Activated CD8-positive, alpha-beta memory T cell treated with anti-CD3 and anti-CD28 coated beads, Interleukin-2, amount 10 ng/mL, durations not matched to agents 7 days and 5 days (primary cell): ENCODE results near the gene RAI2. TPM values are rescaled to one million over a fixed set of nuclear protein-coding genes. Genes with fewer than 3 reads are reported as not detected.
A peak's percentile ranks its signal among the peaks of the same experiment; 100 is the strongest.
"Not testable (repeated sequence)": the region's sequence is repeated elsewhere in the genome, so short reads cannot be mapped to it uniquely, and the experiment has no call there.

Experiments
- ATAC-seq: fragments of 150-1000 bp; cut with Tn5 transposase; one replicate; pipeline ENCODE4 v1.10.0; 2021; ENCODE audit warnings: moderate library complexity
- CTCF ChIA-PET: fragments of 350-600 bp; sonication (Branson Sonifier 250); formaldehyde crosslinking; loops from one replicate; lab custom pipeline; 2021; ENCODE audit warnings: antibody characterized with exemption; lab: Charles Lee
- DNase-seq: peaks from one replicate; pipeline ENCODE4 v3.0.0-alpha.2; 2020
- H3K27ac Mint-ChIP-seq: one replicate; pipeline ENCODE4 v1.8.0; 2021; ENCODE audit warnings: mild to moderate bottlenecking, mixed read lengths
- H3K27me3 Mint-ChIP-seq: one replicate; pipeline ENCODE4 v1.8.0; 2021; ENCODE audit warnings: mixed read lengths
- H3K36me3 Mint-ChIP-seq: one replicate; pipeline ENCODE4 v1.8.0; 2021; ENCODE audit warnings: mild to moderate bottlenecking, mixed read lengths
- H3K4me1 Mint-ChIP-seq: one replicate; pipeline ENCODE4 v1.8.0; 2021; ENCODE audit warnings: mixed read lengths
- H3K4me3 Mint-ChIP-seq: one replicate; pipeline ENCODE4 v1.8.0; 2021; ENCODE audit warnings: mild to moderate bottlenecking, moderate library complexity, mixed read lengths
- H3K9me3 Mint-ChIP-seq: one replicate; pipeline ENCODE4 v1.8.0; 2022; ENCODE audit warnings: low read depth, mixed read lengths
- total RNA-seq, 2 experiments: library from RNA; stranded (reverse); gene quantifications; one replicate each; pipeline ENCODE4 v1.2.3, GENCODE V29; 2021

RAI2 gene
- total RNA-seq, 2 experiments from 2014 or later = 0.33 TPM; not detected in 1

DNA sequence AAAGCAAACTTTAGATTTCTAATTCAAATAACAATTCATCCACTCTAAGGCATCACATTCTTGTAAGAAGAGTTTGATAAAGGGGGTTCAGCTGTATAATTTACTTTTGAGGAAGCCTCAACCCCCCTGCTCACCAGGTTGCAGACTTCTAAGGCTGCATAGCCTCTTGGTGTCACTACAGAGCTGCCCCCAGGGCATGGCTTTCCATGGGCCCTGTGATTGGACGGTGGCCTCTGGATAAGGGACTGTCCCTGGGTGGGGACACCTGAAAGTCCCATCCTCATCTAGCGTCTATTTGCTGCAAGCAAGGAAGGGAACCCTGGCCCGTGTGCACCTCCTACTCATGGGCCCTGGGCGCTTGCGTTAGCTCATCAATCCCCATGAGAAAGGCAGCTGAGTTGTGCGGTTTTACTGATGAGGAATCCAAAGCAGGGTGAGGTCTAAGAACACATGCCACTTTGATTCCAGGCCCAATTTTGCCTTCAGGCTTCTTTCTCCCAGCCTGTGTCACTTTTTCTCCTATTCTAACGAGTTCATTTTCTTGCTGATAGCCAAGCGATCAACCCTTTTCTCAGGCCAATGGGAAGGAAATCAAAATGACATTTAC, 72.0 kb downstream of the RAI2 start:
- Mint-ChIP-seq H3K4me3 (no peak overlapping the region), H3K9me3 (no peaks in the 10 kb centered on the region), H3K27ac (no peak overlapping the region), H3K36me3 (no peaks in the 10 kb centered on the region), H3K27me3 (no peaks in the 10 kb centered on the region), H3K4me1 (no peaks in the 10 kb centered on the region)
- DNase-seq (no peak), ATAC-seq (no peak)
- CTCF ChIA-PET = no interaction called here

- Mint-ChIP-seq H3K36me3 (no peaks in the 10 kb centered on the region), H3K4me3 (no peak overlapping the region), H3K4me1 (no peaks in the 10 kb centered on the region), H3K9me3 (no peaks in the 10 kb centered on the region), H3K27ac (no peak overlapping the region), H3K27me3 (no peaks in the 10 kb centered on the region)
- CTCF ChIA-PET = no interaction called here
- ATAC-seq (no peak), DNase-seq (peak; percentile 39)
Measured at GRCh38 chrX:17788439-17788838, 72.7 kb downstream of the RAI2 start.

DNA sequence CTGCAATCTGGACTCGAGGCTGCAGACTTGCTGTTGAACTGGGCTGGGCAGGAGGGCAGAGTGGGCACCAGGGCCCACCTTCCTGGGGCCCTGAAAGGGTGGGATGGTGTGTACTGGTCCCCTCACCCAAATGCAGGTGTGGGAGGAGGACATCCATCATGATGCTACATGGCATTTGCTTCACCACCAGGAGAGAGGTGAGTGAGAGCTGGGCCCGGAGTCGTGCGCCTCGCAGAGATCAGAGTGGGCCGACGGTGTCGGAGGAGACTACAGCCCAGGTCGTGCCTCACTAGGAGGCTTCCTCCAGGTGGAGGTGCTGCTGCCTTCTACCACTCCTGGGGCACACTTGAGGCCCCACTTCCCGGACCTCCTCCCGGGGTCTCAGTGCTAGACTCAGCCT, 73.5 kb downstream of the RAI2 start:
- DNase-seq = no peak
- no peak for ATAC-seq
- CTCF ChIA-PET = no interaction called here
- Mint-ChIP-seq H3K4me1 (no peaks in the 10 kb centered on the region), H3K4me3 (no peak overlapping the region), H3K27ac (no peak overlapping the region), H3K27me3 (no peaks in the 10 kb centered on the region), H3K36me3 (no peaks in the 10 kb centered on the region), H3K9me3 (no peaks in the 10 kb centered on the region)

DNA sequence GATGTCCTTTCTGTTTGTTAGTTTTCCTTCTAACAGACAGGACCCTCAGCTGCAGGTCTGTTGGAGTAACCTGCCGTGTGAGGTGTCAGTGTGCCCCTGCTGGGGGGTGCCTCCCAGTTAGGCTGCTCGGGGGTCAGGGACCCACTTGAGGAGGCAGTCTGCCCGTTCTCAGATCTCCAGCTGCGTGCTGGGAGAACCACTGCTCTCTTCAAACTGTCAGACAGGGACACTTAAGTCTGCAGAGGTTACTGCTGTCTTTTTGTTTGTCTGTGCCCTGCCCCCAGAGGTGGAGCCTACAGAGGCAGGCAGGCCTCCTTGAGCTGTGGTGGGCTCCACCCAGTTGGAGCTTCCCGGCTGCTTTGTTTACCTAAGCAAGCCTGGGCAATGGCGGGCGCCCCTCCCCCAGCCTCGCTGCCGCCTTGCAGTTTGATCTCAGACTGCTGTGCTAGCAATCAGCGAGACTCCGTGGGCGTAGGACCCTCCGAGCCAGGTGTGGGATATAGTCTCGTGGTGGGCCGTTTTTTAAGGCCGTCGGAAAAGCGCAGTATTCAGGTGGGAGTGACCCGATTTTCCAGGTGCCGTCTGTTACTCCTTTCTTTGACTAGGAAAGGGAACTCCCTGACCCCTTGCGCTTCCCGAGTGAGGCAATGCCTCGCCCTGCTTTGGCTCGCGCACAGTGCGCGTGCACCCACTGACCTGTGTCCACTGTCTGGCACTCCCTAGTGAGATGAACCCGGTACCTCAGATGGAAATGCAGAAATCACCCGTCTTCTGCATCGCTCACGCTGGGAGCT, 74.3 kb downstream of the RAI2 start:
- H3K9me3 Mint-ChIP-seq, DNase-seq, H3K4me3 Mint-ChIP-seq, H3K36me3 Mint-ChIP-seq, ATAC-seq, CTCF ChIA-PET, H3K4me1 Mint-ChIP-seq, H3K27me3 Mint-ChIP-seq, H3K27ac Mint-ChIP-seq: not testable (repeated sequence)

DNA sequence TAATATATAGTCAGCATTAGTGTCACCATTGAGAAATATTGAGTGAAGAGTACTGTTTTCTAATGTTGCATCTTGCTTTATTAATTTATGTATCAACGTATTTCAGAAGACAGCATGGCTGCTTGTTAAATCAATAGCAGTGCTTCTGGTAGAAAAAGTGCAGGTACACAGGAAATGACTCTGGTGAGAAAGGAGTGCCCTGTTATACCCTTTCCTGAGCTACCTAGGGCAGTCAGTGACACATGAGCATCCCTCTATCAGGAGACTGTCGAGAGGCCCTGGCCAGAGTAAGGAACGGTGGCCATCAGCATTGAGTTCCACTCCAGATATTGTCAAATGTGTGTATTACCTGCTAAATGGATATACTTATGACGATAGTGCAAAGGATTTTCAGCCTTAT, 81.7 kb downstream of the RAI2 start:
- no peak overlapping the region for H3K27ac Mint-ChIP-seq
- CTCF ChIA-PET = no interaction called here
- DNase-seq (no peak), ATAC-seq (no peak)
- H3K36me3 Mint-ChIP-seq = no peaks in the 10 kb centered on the region
- no peak overlapping the region for H3K4me3 Mint-ChIP-seq
- H3K4me1 Mint-ChIP-seq = no peaks in the 10 kb centered on the region
- H3K27me3 Mint-ChIP-seq = no peaks in the 10 kb centered on the region
- no peaks in the 10 kb centered on the region for H3K9me3 Mint-ChIP-seq

- CTCF ChIA-PET = no interaction called here
Measured at GRCh38 chrX:17778997-17779396, 82.1 kb downstream of the RAI2 start.

GRCh38 chrX:17774053-17774452, 87.0 kb downstream of the RAI2 start:
- CTCF ChIA-PET = no interaction called here
- no peaks in the 10 kb centered on the region for H3K27me3 Mint-ChIP-seq
- H3K27ac Mint-ChIP-seq = no peak overlapping the region
- ATAC-seq (no peak), DNase-seq (no peak)
- no peak overlapping the region for H3K4me3 Mint-ChIP-seq
- H3K9me3 Mint-ChIP-seq = no peaks in the 10 kb centered on the region
- no peaks in the 10 kb centered on the region for H3K36me3 Mint-ChIP-seq
- H3K4me1 Mint-ChIP-seq = no peaks in the 10 kb centered on the region

More at GRCh38 chrX:17778997-17779396, 82.1 kb downstream of the RAI2 start:
- no peaks in the 10 kb centered on the region for H3K36me3 Mint-ChIP-seq
- no peaks in the 10 kb centered on the region for H3K4me1 Mint-ChIP-seq
- no peak overlapping the region for H3K27ac Mint-ChIP-seq
- ATAC-seq (no peak), DNase-seq (no peak)
- H3K27me3 Mint-ChIP-seq = no peaks in the 10 kb centered on the region
- no peaks in the 10 kb centered on the region for H3K9me3 Mint-ChIP-seq
- H3K4me3 Mint-ChIP-seq = no peak overlapping the region

GRCh38 chrX:17773221-17773876, 87.7 kb downstream of the RAI2 start:
- DNase-seq (no peak), ATAC-seq (no peak)
- Mint-ChIP-seq H3K27ac (no peak overlapping the region), H3K27me3 (no peaks in the 10 kb centered on the region), H3K4me3 (no peak overlapping the region), H3K36me3 (no peaks in the 10 kb centered on the region), H3K4me1 (no peaks in the 10 kb centered on the region), H3K9me3 (no peaks in the 10 kb centered on the region)
- CTCF ChIA-PET = no interaction called here

- Mint-ChIP-seq H3K9me3 (no peaks in the 10 kb centered on the region), H3K4me3 (no peak overlapping the region)
- ATAC-seq = no peak
Measured at GRCh38 chrX:17769701-17770269, 91.3 kb downstream of the RAI2 start.

DNA sequence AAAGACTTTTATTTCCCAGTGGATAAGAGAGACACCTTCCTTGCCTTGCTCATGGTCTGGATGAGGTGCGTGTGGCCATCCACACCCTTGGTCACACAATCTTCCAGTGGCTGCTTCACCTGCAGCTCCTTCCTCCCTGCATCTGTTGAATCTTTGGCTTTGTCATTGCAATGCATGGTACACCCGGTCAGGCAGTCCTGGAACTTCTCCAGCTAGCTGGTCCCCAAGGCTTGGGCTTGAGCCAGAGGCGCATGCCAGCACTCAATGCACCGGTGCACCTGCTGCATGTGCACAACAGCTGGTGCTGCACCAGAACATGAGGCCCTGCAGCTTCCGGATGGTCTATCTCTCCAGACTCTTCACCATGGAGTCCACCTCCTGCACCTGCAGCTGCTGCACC, 92.1 kb downstream of the RAI2 start:
- Mint-ChIP-seq H3K36me3 (no peaks in the 10 kb centered on the region), H3K4me3 (no peak overlapping the region), H3K9me3 (no peaks in the 10 kb centered on the region), H3K27me3 (no peaks in the 10 kb centered on the region), H3K4me1 (no peaks in the 10 kb centered on the region), H3K27ac (no peak overlapping the region)
- ATAC-seq = no peak
- DNase-seq = no peak
- CTCF ChIA-PET = no interaction called here

More at GRCh38 chrX:17769701-17770269, 91.3 kb downstream of the RAI2 start:
- CTCF ChIA-PET = no interaction called here
- no peaks in the 10 kb centered on the region for H3K4me1 Mint-ChIP-seq
- H3K27me3 Mint-ChIP-seq = no peaks in the 10 kb centered on the region
- no peaks in the 10 kb centered on the region for H3K36me3 Mint-ChIP-seq
- H3K27ac Mint-ChIP-seq = no peak overlapping the region
- no peak for DNase-seq

DNA sequence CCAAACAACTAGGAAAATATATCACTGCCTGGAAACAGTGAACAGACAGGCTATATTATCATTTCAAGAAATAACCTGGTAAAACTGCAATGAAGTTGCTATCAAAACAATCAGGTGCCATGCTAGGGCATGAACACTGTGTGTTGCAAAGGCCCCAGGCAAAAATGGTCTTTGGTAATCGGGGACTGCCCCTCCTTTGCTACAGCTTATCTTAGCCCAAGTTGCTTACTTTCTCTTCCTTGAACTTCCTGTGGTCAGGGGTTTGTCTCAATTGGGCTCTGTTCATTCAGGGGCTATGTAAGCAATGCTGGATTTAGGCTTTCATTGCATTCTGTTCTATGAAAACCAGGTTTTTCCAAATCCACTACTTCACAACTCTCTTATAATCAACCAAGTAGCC, 93.4 kb downstream of the RAI2 start:
- H3K9me3 Mint-ChIP-seq = no peaks in the 10 kb centered on the region
- no peaks in the 10 kb centered on the region for H3K4me1 Mint-ChIP-seq
- CTCF ChIA-PET = no interaction called here
- no peak overlapping the region for H3K27ac Mint-ChIP-seq
- no peak for ATAC-seq
- H3K36me3 Mint-ChIP-seq = no peaks in the 10 kb centered on the region
- no peak overlapping the region for H3K4me3 Mint-ChIP-seq
- H3K27me3 Mint-ChIP-seq = no peaks in the 10 kb centered on the region
- no peak for DNase-seq

DNA sequence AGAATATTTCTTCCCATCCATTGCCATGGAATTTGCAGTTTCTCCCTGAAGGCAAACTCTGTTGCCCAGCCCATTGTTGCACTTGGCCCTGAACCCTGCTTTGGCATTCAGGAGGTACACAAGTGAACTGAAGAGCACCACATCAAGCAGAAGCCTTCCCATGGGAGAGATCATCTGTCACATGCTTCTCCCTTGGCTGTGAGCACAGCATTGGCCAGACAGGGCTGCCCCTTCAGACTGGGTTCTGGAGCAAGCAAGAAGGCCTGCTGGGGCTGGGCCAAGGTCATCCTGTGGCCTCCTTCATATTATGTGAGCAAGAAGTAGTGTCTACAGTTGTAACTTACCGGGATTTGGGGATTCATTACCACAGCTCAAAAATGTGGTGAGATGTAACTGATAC, 101.1 kb downstream of the RAI2 start:
- CTCF ChIA-PET = no interaction called here
- peaks cover 1% of the 10 kb centered on the region for H3K4me1 Mint-ChIP-seq
- no peak for ATAC-seq

GRCh38 chrX:17758382-17758781, 102.7 kb downstream of the RAI2 start:
- CTCF ChIA-PET = no interaction called here
- DNase-seq (no peak), ATAC-seq (no peak)
- H3K4me1 Mint-ChIP-seq = peaks cover 1% of the 10 kb centered on the region
- no peak overlapping the region for H3K27ac Mint-ChIP-seq
- H3K9me3 Mint-ChIP-seq = no peaks in the 10 kb centered on the region
- H3K4me3 Mint-ChIP-seq = no peak overlapping the region
- no peaks in the 10 kb centered on the region for H3K36me3 Mint-ChIP-seq
- H3K27me3 Mint-ChIP-seq = no peaks in the 10 kb centered on the region

More for the DNA sequence above, 101.1 kb downstream of the RAI2 start:
- Mint-ChIP-seq H3K27ac (no peak overlapping the region), H3K36me3 (no peaks in the 10 kb centered on the region), H3K27me3 (no peaks in the 10 kb centered on the region), H3K4me3 (no peak overlapping the region), H3K9me3 (no peaks in the 10 kb centered on the region)
- DNase-seq = no peak

DNA sequence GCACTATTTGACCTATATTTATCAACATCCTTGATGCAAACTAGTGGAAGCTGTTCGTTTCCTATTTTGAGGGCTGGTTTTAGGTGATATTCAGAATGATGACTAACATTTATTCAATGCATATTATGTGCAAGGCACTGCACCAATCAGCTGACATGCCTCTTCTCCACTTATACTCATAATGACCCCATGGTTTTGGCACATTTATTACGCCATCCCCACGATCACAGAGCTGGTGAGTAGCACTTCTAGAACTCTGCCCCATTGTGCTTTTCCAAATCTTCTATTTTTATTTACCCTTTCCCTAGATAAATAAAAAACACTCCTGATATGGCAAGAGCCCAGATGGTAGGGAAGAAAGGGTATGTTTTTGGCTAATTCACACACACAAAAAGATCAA, 110.7 kb downstream of the RAI2 start:
- Mint-ChIP-seq H3K36me3 (no peaks in the 10 kb centered on the region), H3K9me3 (no peaks in the 10 kb centered on the region), H3K4me1 (no peaks in the 10 kb centered on the region), H3K27me3 (no peaks in the 10 kb centered on the region), H3K27ac (no peak overlapping the region), H3K4me3 (no peak overlapping the region)
- ATAC-seq (no peak), DNase-seq (no peak)
- CTCF ChIA-PET = no interaction called here
